Measurements from ENCODE around the gene SIL1. TPM values are rescaled to one million over a fixed set of nuclear protein-coding genes. Genes with fewer than 3 reads are reported as not detected.

SIL1 gene
- polyA plus RNA-seq, 3 donors: 25.4 to 35.1 (median 27.9) TPM

GRCh38 chr5:139156814-139157213 is 41.4 kb downstream of the SIL1 start:
- H3K4me3 Mint-ChIP-seq: no peak overlapping the region

GRCh38 chr5:139155333-139155732 is 42.8 kb downstream of the SIL1 start:
- Mint-ChIP-seq H3K4me1 (peaks cover 30% of the 10 kb centered on the region), H3K4me3 (no peak overlapping the region), H3K27me3 (ENCODE audit: low read depth in 3 of 3) (peaks cover 0 to 2% (median 2%) of the 10 kb centered on the region in 3 donors), H3K9me3 (peaks cover 0 to 3% (median 0%) of the 10 kb centered on the region in 7 donors), H3K27ac (no peak overlapping the region), H3K36me3 (peaks cover 16 to 23% of the 10 kb centered on the region in 2 donors)
- Histone ChIP-seq H3K9me3 (replicated peaks in 1 of 2; ENCODE audit: control insufficient read depth in 1 of 2, insufficient read depth in 1 of 2, low read length in 2 of 2) (no peaks in the 10 kb centered on the region), H3K27me3 (ENCODE audit: control insufficient read depth in 2 of 2, insufficient read depth in 2 of 2, low read length in 2 of 2) (no peaks in the 10 kb centered on the region), H2AFZ (ENCODE audit: insufficient read depth, low read depth, low read length, poor library complexity, severe bottlenecking) (no peak overlapping the region), H3K27ac (ENCODE audit: low read depth in 1 of 2, low read length in 2 of 2) (no peak overlapping the region), H4K20me1 (ENCODE audit: insufficient read depth, low read length) (peaks cover 3% of the 10 kb centered on the region), H3K4me2 (replicated peaks; ENCODE audit: extremely low read depth, low read length, poor library complexity, severe bottlenecking) (no peak overlapping the region), H3K79me2 (ENCODE audit: insufficient read depth, low read length) (no peaks in the 10 kb centered on the region), H3K36me3 (replicated peaks in 1 of 2; ENCODE audit: control insufficient read depth in 1 of 2, insufficient read depth in 2 of 2, low read length in 2 of 2) (no peaks in the 10 kb centered on the region), H3K4me3 (replicated peaks in 1 of 3; ENCODE audit: low read depth in 2 of 3, low read length in 3 of 3) (no peak overlapping the region), H3K4me1 (ENCODE audit: control insufficient read depth in 1 of 2, insufficient read depth in 2 of 2, low read length in 2 of 2) (peaks cover 9 to 21% of the 10 kb centered on the region in 2 donors), H3K9ac (ENCODE audit: insufficient read depth, low read length, poor library complexity, severe bottlenecking) (no peak overlapping the region)
- intact Hi-C loops (cut with micrococcal nuclease): no loop called here
- WGBS (ENCODE audit: insufficient coverage): 100% methylated on average over 2 of the region's 5 CpGs
- TF ChIP-seq CTCF (IDR thresholded peaks at IDR 0.05): no peak
- no peak for DNase-seq

More at GRCh38 chr5:139156814-139157213, 41.4 kb downstream of the SIL1 start:
- Mint-ChIP-seq H3K4me1 (peaks cover 17% of the 10 kb centered on the region), H3K9me3 (peaks cover 0 to 3% (median 0%) of the 10 kb centered on the region in 7 donors), H3K36me3 (peaks cover 17 to 26% of the 10 kb centered on the region in 2 donors), H3K27ac (peak overlapping the region in 2 of 7 donors; percentile 16 to 65), H3K27me3 (ENCODE audit: low read depth in 3 of 3) (peaks cover 0 to 2% (median 2%) of the 10 kb centered on the region in 3 donors)
- H3K27me3 ChIP-seq (ENCODE audit: control insufficient read depth in 2 of 2, insufficient read depth in 2 of 2, low read length in 2 of 2): no peaks in the 10 kb centered on the region
- TF ChIP-seq CTCF (IDR thresholded peaks at IDR 0.05): no peak
- H2AFZ ChIP-seq (ENCODE audit: insufficient read depth, low read depth, low read length, poor library complexity, severe bottlenecking): no peak overlapping the region
- H3K4me1 ChIP-seq (ENCODE audit: control insufficient read depth in 1 of 2, insufficient read depth in 2 of 2, low read length in 2 of 2): peaks cover 0 to 8% of the 10 kb centered on the region in 2 donors
- no peak overlapping the region for H3K4me3 ChIP-seq (replicated peaks in 1 of 3; ENCODE audit: low read depth in 2 of 3, low read length in 3 of 3)
- no peak overlapping the region for H3K9ac ChIP-seq (ENCODE audit: insufficient read depth, low read length, poor library complexity, severe bottlenecking)
- H4K20me1 ChIP-seq (ENCODE audit: insufficient read depth, low read length): peaks cover 3% of the 10 kb centered on the region
- intact Hi-C loops (cut with micrococcal nuclease): no loop called here
- no peak overlapping the region for H3K27ac ChIP-seq (ENCODE audit: low read depth in 1 of 2, low read length in 2 of 2)
- no peaks in the 10 kb centered on the region for H3K9me3 ChIP-seq (replicated peaks in 1 of 2; ENCODE audit: control insufficient read depth in 1 of 2, insufficient read depth in 1 of 2, low read length in 2 of 2)
- no peak overlapping the region for H3K4me2 ChIP-seq (replicated peaks; ENCODE audit: extremely low read depth, low read length, poor library complexity, severe bottlenecking)
- DNase-seq: no peak
- H3K79me2 ChIP-seq (ENCODE audit: insufficient read depth, low read length): no peaks in the 10 kb centered on the region
- WGBS (ENCODE audit: insufficient coverage): 100% methylated on average over 1 of the region's 1 CpG
- H3K36me3 ChIP-seq (replicated peaks in 1 of 2; ENCODE audit: control insufficient read depth in 1 of 2, insufficient read depth in 2 of 2, low read length in 2 of 2): no peaks in the 10 kb centered on the region

Data from CD14-positive monocyte (primary cell).